Neural progenitor cell (in vitro differentiated cells): ENCODE data around the gene RPLP1.

Source experiments
- CTCF ChIP-seq: fragments of 200-600 bp; sonication (generic); IDR thresholded peaks from 2 replicates; pipeline ENCODE4 v1.5.1; 2017; ENCODE audit warnings: antibody characterized with exemption, mild to moderate bottlenecking
- EZH2 ChIP-seq: fragments of 200-600 bp; sonication (generic); IDR thresholded peaks from 2 replicates; pipeline ENCODE4 v1.6.1; 2017; ENCODE audit warnings: antibody characterized with exemption, mild to moderate bottlenecking, moderate library complexity
- EZH2phosphoT487 ChIP-seq: fragments of 200-600 bp; sonication (generic); IDR thresholded peaks from 2 replicates; pipeline ENCODE4 v1.6.1; 2017; ENCODE audit warnings: antibody characterized with exemption

DNA sequence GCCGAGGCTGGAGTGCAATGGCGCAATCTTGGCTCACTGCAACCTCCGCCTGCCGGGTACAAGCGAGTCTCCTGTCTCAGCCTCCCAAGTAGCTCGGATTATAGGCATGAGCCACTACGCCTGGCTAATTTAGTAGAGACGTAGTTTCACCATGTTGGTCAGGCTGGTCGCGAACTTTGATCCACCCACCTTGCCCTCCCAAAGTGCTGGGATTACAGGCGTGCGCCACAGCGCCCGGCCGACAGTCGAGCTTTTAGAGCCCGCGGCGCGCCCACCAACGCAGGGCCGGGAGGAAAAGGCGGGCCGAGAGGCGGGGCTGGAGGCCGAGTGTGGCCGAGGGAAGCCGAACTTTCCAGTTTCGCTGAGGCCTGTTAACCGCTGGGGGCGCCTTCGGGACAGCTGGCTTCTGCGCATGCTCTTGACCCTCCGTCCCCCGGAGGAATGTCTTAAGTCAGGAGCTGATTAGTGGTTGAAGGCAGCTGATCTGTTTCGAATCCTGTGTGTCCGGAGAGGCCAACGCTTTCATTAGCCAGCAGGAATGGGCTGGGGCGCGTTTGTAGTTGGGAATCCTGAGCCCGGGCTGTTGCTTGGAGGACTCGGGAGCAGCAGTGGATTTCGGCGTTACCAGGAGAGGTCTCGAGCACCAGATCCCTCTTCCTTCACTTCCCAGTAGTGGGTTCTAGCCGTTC, 10.0 kb downstream of the RPLP1 start:
- TF ChIP-seq CTCF (peak; percentile 84), EZH2 (no peak), EZH2phosphoT487 (no peak)
